GM23248 (cell line): ENCODE results near the gene LYST.

Experiments
- EZH2 ChIP-seq: fragments of 200-600 bp; sonication (generic); IDR thresholded peaks from 2 replicates; pipeline ENCODE4 v1.6.1; 2018; ENCODE audit warnings: antibody characterized with exemption, mild to moderate bottlenecking; ENCODE audit not compliant: insufficient read depth, poor library complexity, severe bottlenecking
- EZH2phosphoT487 ChIP-seq: fragments of 200-600 bp; sonication (generic); IDR thresholded peaks from 2 replicates; pipeline ENCODE4 v1.6.1; 2018; ENCODE audit warnings: antibody characterized with exemption, moderate library complexity, mild to moderate bottlenecking, low read depth; ENCODE audit not compliant: insufficient read depth

DNA sequence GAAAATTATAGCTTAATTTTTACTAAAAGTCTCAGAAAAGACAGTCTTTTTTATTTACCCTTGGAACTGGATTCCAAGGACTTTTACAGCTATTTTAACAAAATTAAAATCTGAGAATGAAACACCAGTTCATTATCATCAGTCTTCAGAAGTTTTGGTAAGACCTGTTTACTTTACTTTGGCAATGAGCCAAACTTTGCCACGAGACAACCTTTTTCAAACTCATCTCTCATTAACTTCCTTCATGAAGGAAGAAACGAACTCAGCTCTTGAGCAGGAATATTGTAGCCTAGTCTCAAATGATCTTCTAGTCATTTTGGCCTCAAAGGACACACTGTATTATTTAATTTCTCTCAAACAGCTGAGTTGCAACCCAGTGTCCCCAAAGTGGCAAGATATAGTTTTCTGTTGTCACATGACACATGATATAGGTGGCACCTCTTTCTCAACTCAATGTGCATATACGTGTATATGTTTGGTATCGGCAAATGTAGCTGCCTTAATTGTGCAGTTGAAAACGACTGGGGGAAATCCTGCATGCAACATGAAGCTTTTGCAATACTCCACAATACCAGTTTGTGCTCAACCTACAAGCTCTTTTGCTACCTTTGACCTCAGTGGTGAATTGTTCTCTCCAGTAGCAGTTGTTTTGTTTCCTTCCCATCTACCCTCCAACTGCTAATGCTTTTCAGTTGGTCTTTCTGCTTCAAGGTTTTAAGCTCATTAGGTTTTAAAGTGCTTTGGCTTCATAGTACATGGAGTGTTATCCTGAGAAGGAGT is 208.8 kb downstream of the LYST start:
- no peak for TF ChIP-seq EZH2phosphoT487
- no peak for TF ChIP-seq EZH2
